Aorta (tissue), 5 donors: ENCODE results near the gene IL1B. TPM values are rescaled to one million over a fixed set of nuclear protein-coding genes. Genes with fewer than 3 reads are reported as not detected.

Experiments used
- ATAC-seq: fragments of 200-7000 bp; cut with Tn5 transposase; one replicate; pipeline ENCODE4 v1.9.1; 2022; ENCODE audit warnings: moderate library complexity; ENCODE audit not compliant: low FRiP score
- DNase-seq, 2 donors: peaks; one replicate each; pipeline ENCODE4 v3.0.0-alpha.2; 2020
- H3K27ac ChIP-seq, 2 donors: one replicate each; pipeline ENCODE4 v1.5.1; 2013; ENCODE audit warnings: low read length in 2 of 2, mild to moderate bottlenecking in 2 of 2, moderate library complexity in 2 of 2, control low read depth in 1 of 2, inconsistent platforms in 1 of 2, low read depth in 1 of 2
- H3K27me3 ChIP-seq, 2 donors: one replicate each; pipeline ENCODE4 v1.6.1; 2013; ENCODE audit warnings: control low read depth in 1 of 2, low read length in 1 of 2, mild to moderate bottlenecking in 1 of 2, moderate library complexity in 1 of 2; ENCODE audit not compliant: insufficient read depth in 2 of 2, control insufficient read depth in 1 of 2
- H3K36me3 ChIP-seq, 2 donors: one replicate each; pipeline ENCODE4 v1.6.1; 2013; ENCODE audit warnings: control low read depth in 1 of 2, low read length in 1 of 2, mild to moderate bottlenecking in 1 of 2; ENCODE audit not compliant: insufficient read depth in 2 of 2, control insufficient read depth in 1 of 2
- H3K4me1 ChIP-seq, 2 donors: one replicate each; pipeline ENCODE4 v1.6.1; 2013; ENCODE audit warnings: low read length in 2 of 2, control low read depth in 1 of 2, mild to moderate bottlenecking in 1 of 2, moderate library complexity in 1 of 2; ENCODE audit not compliant: insufficient read depth in 2 of 2, control insufficient read depth in 1 of 2
- H3K4me3 ChIP-seq, 2 donors: one replicate each; pipeline ENCODE4 v1.5.1; 2013; ENCODE audit warnings: low read length in 2 of 2, control low read depth in 1 of 2, mild to moderate bottlenecking in 1 of 2
- H3K9me3 ChIP-seq: one replicate; pipeline ENCODE4 v1.6.1; 2013; ENCODE audit warnings: mild to moderate bottlenecking, low read length; ENCODE audit not compliant: control insufficient read depth
- WGBS, 2 donors: extraction: QIAGEN DNeasy Blood & Tissue Kit; methylation state at CpG; one replicate each; pipeline ENCODE4 v1.1.7; 2013; 5-methylcytosine and 5-hydroxymethylcytosine counted together
- intact Hi-C, 2 donors: fragments of 100-400 bp; cut with DNase I; formaldehyde crosslinking; loops; one replicate each; pipeline versions ENCODE4 v1.14.2 to v1.15.0; 2022
- polyA plus RNA-seq, 2 donors: library from polyadenylated mRNA; stranded (reverse); fragments of 200-250 nt; gene quantifications; one replicate each; pipeline ENCODE4 v1.2.3, GENCODE V29; 2013
- total RNA-seq, 2 donors: library from RNA; stranded (reverse); fragmentation: NEBNext Ultra II Directional; extraction: Animal tissue kit (Norgen Biotek cat#: 25700); gene quantifications; one replicate each; pipeline ENCODE4 v1.2.1, GENCODE V29; 2021
- donor health status: healthy with polysubstance abuse.
- donor health status: Bipolar disorder and iron deficiency.
- donor health status: DM: no; HTN: no; CAD: no.
- donor health status: DM: no; HTN: no; CAD: no.
- donor health status: DM: yes; HTN: yes; CAD: no.

IL1B gene
- total and polyA plus RNA-seq, 4 donors, result 1.2 to 9.3 (median 2.3) TPM

DNA sequence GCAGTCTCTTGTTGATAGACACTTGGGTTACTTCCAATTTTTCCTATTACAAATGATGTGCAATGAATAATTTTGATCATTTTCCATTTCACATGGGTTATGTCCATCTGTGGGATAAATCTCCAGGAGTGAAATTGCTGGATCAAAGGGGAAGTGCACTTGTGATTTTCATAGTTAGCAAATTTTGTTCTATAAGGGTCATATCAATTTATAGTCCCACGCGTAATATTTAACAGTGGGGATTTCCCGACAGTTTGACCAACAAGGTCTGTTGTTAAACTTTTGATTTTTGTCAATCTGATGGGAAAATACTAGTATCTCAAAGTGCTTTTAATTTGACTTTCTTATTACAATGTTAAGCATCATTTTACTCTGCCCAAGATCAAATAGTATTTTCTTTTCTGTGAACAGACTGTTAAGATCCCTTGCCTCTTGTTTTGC is 8.3 kb downstream of the IL1B start:
- Histone ChIP-seq H3K27ac (no peak overlapping the region), H3K4me3 (no peak overlapping the region), H3K36me3 (no peaks in the 10 kb centered on the region), H3K4me1 (no peaks in the 10 kb centered on the region), H3K27me3 (no peaks in the 10 kb centered on the region), H3K9me3 (no peaks in the 10 kb centered on the region)
- WGBS, 2 donors, result 92% methylated on average over 3 of the region's 3 CpGs
- intact Hi-C loops, result no loop called here
- no peak for DNase-seq
- no peak for ATAC-seq

GRCh38 chr2:112827604-112828185 is 8.9 kb downstream of the IL1B start:
- DNase-seq (no peak), ATAC-seq (no peak)
- Histone ChIP-seq H3K4me3 (no peak overlapping the region), H3K9me3 (no peaks in the 10 kb centered on the region), H3K27me3 (no peaks in the 10 kb centered on the region), H3K36me3 (no peaks in the 10 kb centered on the region), H3K4me1 (no peaks in the 10 kb centered on the region), H3K27ac (no peak overlapping the region)
- intact Hi-C loops, result no loop called here
- 79 to 81% methylated on average over 6 of the region's 6 CpGs for WGBS, 2 donors

- no peaks in the 10 kb centered on the region for H3K27me3 ChIP-seq
- no peak overlapping the region for H3K4me3 ChIP-seq
- 91% methylated on average over 3 of the region's 3 CpGs for WGBS, 2 donors
- intact Hi-C loops, result no loop called here
- DNase-seq (no peak), ATAC-seq (no peak)
- H3K9me3 ChIP-seq, result peaks cover 2% of the 10 kb centered on the region
- H3K4me1 ChIP-seq, result no peaks in the 10 kb centered on the region
- H3K27ac ChIP-seq, result no peak overlapping the region
- H3K36me3 ChIP-seq, result no peaks in the 10 kb centered on the region
These were observed 9.6 kb downstream of the IL1B start for GRCh38 chr2:112827009-112827408.

DNA sequence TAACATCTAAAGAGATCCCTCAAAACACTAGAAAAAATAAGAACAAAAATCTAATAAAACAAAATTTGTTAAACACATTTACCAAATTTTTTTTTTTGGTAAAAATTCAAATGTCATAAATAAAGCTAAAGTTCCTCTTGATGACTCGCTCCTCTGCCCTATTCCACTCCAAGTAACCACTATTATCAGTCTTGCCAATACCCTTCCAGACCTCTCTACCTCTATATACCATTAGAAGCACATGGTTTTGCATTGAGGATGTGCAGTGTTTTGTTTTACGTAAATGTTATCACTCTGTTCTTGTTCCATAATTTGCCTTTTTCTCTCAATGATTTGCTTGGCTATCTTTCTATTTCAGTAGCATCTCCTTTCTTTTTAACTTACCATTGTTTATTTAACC is 10.9 kb downstream of the IL1B start:
- Histone ChIP-seq H3K27me3 (no peaks in the 10 kb centered on the region), H3K4me1 (no peaks in the 10 kb centered on the region), H3K27ac (no peak overlapping the region), H3K9me3 (peaks cover 2% of the 10 kb centered on the region), H3K4me3 (no peak overlapping the region), H3K36me3 (no peaks in the 10 kb centered on the region)
- intact Hi-C loops, result no loop called here
- ATAC-seq (no peak), DNase-seq (no peak)
- WGBS, 2 donors, result 91 to 97% methylated on average over 2 of the region's 2 CpGs

DNA sequence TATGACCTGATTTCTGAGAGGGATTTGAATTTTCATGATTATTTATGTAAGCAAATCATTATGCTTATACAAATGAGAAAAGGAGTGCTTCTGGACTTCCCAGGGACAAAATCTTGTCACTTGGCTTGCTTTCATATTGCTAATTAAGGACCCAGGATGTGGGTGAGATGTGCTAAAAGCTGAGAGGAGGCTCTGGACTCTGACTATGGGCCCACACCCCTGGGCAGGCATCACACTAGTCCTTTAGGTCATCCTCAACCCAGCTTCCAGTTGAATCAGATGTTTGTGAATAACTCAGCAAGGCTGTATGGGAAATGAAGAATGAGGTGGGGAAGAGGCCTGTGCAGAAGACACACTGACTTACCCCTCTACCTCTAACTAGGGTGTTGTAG is 11.9 kb downstream of the IL1B start:
- no peak overlapping the region for H3K4me3 ChIP-seq
- no peak for DNase-seq
- H3K36me3 ChIP-seq, result no peaks in the 10 kb centered on the region
- ATAC-seq, result no peak
- no peaks in the 10 kb centered on the region for H3K27me3 ChIP-seq
- no peak overlapping the region for H3K27ac ChIP-seq
- intact Hi-C loops, result no loop called here
- peaks cover 2% of the 10 kb centered on the region for H3K9me3 ChIP-seq
- H3K4me1 ChIP-seq, result no peaks in the 10 kb centered on the region

DNA sequence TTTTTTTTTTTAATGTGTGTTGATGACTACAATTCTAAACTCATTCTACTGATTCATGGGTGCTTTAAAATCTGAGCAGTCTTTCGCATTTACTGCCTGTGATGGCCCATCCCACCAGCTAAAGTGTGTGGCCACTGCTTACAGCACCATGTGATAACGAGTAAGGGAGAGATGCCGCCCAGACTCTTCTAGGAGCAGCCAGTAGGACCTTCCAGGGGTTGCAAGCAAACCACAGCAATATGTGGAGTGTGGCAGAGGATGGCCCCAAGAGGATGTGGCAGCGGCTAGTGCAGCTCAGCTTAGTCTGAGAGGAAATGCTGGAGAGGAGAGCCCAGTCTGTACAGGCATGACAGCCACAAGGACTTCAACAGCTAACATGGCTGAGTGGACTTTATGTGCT is 14.9 kb downstream of the IL1B start:
- 67 to 78% methylated on average over 4 of the region's 4 CpGs for WGBS, 2 donors
- intact Hi-C loops, result no loop called here
- peak; percentile 52 for ATAC-seq

GRCh38 chr2:112821142-112821541 is 15.4 kb downstream of the IL1B start:
- DNase-seq (no peak), ATAC-seq (no peak)
- WGBS, 2 donors, result 64 to 72% methylated on average over 5 of the region's 5 CpGs
- Histone ChIP-seq H3K4me1 (no peaks in the 10 kb centered on the region), H3K27me3 (no peaks in the 10 kb centered on the region), H3K4me3 (no peak overlapping the region), H3K27ac (no peak overlapping the region), H3K9me3 (peaks cover 2% of the 10 kb centered on the region), H3K36me3 (no peaks in the 10 kb centered on the region)
- intact Hi-C loops, result no loop called here

More for the DNA sequence above, 14.9 kb downstream of the IL1B start:
- no peaks in the 10 kb centered on the region for H3K27me3 ChIP-seq
- H3K27ac ChIP-seq, result no peak overlapping the region
- no peaks in the 10 kb centered on the region for H3K36me3 ChIP-seq
- no peak for DNase-seq
- H3K9me3 ChIP-seq, result peaks cover 2% of the 10 kb centered on the region
- no peak overlapping the region for H3K4me3 ChIP-seq
- no peaks in the 10 kb centered on the region for H3K4me1 ChIP-seq

DNA sequence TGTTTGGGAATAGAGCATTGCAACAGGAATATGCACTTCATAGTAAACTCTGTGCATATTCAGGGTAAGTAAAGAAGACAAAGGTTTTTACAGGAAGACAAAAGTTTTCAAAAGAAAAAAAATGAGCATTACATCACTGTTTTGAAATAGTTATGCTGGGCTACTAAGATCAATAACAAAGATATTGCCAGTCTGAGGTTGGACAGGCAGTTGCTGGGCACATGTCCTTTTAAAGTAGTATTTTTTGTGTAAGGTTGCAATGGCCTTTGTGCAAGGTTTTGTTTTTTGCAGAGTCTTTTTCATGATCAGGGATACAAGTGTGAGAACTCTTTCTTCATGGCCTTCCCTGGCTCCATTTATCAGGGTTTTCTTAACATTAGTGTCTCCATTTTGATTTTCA is 16.2 kb downstream of the IL1B start:
- DNase-seq (no peak), ATAC-seq (no peak)
- H3K36me3 ChIP-seq, result no peaks in the 10 kb centered on the region
- H3K9me3 ChIP-seq, result peaks cover 2% of the 10 kb centered on the region
- H3K27me3 ChIP-seq, result no peaks in the 10 kb centered on the region
- no peak overlapping the region for H3K4me3 ChIP-seq
- no peak overlapping the region for H3K27ac ChIP-seq
- H3K4me1 ChIP-seq, result no peaks in the 10 kb centered on the region
- intact Hi-C loops, result no loop called here

DNA sequence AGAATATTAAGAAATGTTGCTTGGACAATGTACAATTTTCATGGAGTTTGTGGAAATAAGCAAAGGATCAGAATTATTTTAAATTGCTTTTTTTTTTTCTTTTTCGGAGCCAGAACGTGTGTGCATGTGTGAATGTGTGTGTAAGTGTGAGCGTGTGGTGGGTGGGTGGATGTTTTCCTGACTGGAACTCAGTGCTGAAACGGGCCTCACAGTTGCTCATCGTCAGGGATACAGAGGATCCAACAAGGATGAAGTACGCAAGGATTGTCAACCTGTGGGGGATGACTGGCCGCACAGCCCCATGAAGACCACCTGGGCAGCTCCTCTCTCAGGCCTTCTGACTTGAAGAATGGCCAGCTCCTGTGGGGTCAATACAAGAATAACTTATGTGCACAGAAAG is 17.5 kb downstream of the IL1B start:
- H3K36me3 ChIP-seq, result no peaks in the 10 kb centered on the region
- peaks cover 2% of the 10 kb centered on the region for H3K9me3 ChIP-seq
- no peak overlapping the region for H3K27ac ChIP-seq
- H3K4me1 ChIP-seq, result no peaks in the 10 kb centered on the region
- DNase-seq (no peak), ATAC-seq (no peak)
- WGBS, 2 donors, result 88 to 90% methylated on average over 7 of the region's 7 CpGs
- no peak overlapping the region for H3K4me3 ChIP-seq
- intact Hi-C loops, result no loop called here
- no peaks in the 10 kb centered on the region for H3K27me3 ChIP-seq
